HepG2 (cell line): ENCODE measurements around the gene HHIPL1. TPM values are rescaled to one million over a fixed set of nuclear protein-coding genes. Genes with fewer than 3 reads are reported as not detected.

Source experiments
- BRD4 ChIP-seq: sonication (generic); formaldehyde crosslinking; IDR thresholded peaks from 2 replicates; pipeline ENCODE4 v1.4.0; 2020; ENCODE audit warnings: missing genetic modification reagents
- CEBPG ChIP-seq: IDR thresholded peaks from 2 replicates; pipeline ENCODE4 v1.6.1; 2016
- DZIP1 ChIP-seq: sonication (generic); formaldehyde crosslinking; IDR thresholded peaks from 2 replicates; pipeline ENCODE4 v1.5.0; 2020; ENCODE audit warnings: mild to moderate bottlenecking, missing genetic modification reagents
- GFI1 ChIP-seq: sonication (generic); formaldehyde crosslinking; IDR thresholded peaks from 2 replicates; pipeline ENCODE4 v1.5.0; 2020; ENCODE audit warnings: missing genetic modification reagents, mild to moderate bottlenecking, borderline replicate concordance
- HIC2 ChIP-seq: sonication (generic); formaldehyde crosslinking; IDR thresholded peaks from 2 replicates; pipeline ENCODE4 v1.9.0; 2022; ENCODE audit warnings: low read depth, missing genetic modification reagents
- HNF1B ChIP-seq: sonication (generic); formaldehyde crosslinking; IDR thresholded peaks from 2 replicates; pipeline ENCODE4 v1.5.1; 2020; ENCODE audit warnings: mild to moderate bottlenecking, moderate library complexity, missing genetic modification reagents
- MAF1 ChIP-seq: sonication (generic); formaldehyde crosslinking; IDR thresholded peaks from 2 replicates; pipeline ENCODE4 v1.5.0; 2020; ENCODE audit warnings: missing genetic modification reagents, borderline replicate concordance
- NFYC ChIP-seq: IDR thresholded peaks from 2 replicates; pipeline ENCODE4 v1.6.1; 2016; ENCODE audit warnings: missing genetic modification reagents, missing compliant biosample characterization
- RARA ChIP-seq: IDR thresholded peaks from 2 replicates; pipeline ENCODE4 v1.6.1; 2016; ENCODE audit warnings: missing genetic modification reagents, missing compliant biosample characterization
- ZBTB7B ChIP-seq: sonication (generic); formaldehyde crosslinking; IDR thresholded peaks from 2 replicates; pipeline ENCODE4 v1.4.0; 2020; ENCODE audit warnings: missing genetic modification reagents
- ZNF281 ChIP-seq: sonication (generic); formaldehyde crosslinking; IDR thresholded peaks from 2 replicates; pipeline ENCODE4 v1.4.0; 2020; ENCODE audit warnings: missing genetic modification reagents, borderline replicate concordance
- ZNF619 ChIP-seq: sonication (generic); formaldehyde crosslinking; IDR thresholded peaks from 2 replicates; pipeline ENCODE4 v1.4.0; 2020; ENCODE audit warnings: mild to moderate bottlenecking, missing genetic modification reagents
- ZNF687 ChIP-seq: sonication (generic); formaldehyde crosslinking; IDR thresholded peaks from 2 replicates; pipeline ENCODE4 v1.5.1; 2020; ENCODE audit warnings: mild to moderate bottlenecking, missing genetic modification reagents, moderate library complexity
- polyA plus RNA-seq, 8 experiments: library from polyadenylated mRNA; depleted of rRNA in 3 of 8; stranded (reverse) in 7 of 8; unstranded in 1 of 8; fragments of >200 nt; fragmentation: Illumina TruSeq in 4 of 8; extraction: Trizol in 4 of 8; gene quantifications; 2 replicates each; pipeline versions ENCODE4 v1.2.1 to v1.2.3, GENCODE V29; 2011 to 2016; ENCODE audit warnings: low read depth in 4 of 8, missing spikeins in 1 of 8, mixed read lengths in 1 of 8; ENCODE audit not compliant: insufficient read depth in 1 of 8
- total RNA-seq, 5 experiments: library from RNA; depleted of rRNA; stranded (reverse); fragments of >200 nt; fragmentation: Illumina TruSeq; extraction: Trizol; gene quantifications; 2 replicates each; pipeline ENCODE4 v1.2.3, GENCODE V29; 2016; ENCODE audit warnings: low read depth in 1 of 5

Gene HHIPL1
- total and polyA plus RNA-seq, 2 of the 13 experiments (the other 11 are each of a cell fraction or from before 2014, with no cell fraction given): not detected

- no peak for TF ChIP-seq BRD4 (CRISPR knock-in tag)
- TF ChIP-seq CEBPG (CRISPR knock-in tag): no peak
- no peak for TF ChIP-seq MAF1 (CRISPR knock-in tag)
- TF ChIP-seq RARA: 0 out of 2 replicates have a peak, but pooled peaks have one; percentile 33
- TF ChIP-seq DZIP1: no peak
- peak; percentile 49 for TF ChIP-seq ZNF687
- TF ChIP-seq ZNF281 (CRISPR knock-in tag): peak; percentile 77; the same call in 1 of the 2 replicates
- no peak for TF ChIP-seq NFYC
- no peak for TF ChIP-seq HNF1B (CRISPR knock-in tag)
- TF ChIP-seq HIC2: peak; percentile 36; the same call in 1 of the 2 replicates
- TF ChIP-seq GFI1: no peak
- TF ChIP-seq ZNF619 (CRISPR knock-in tag): no peak
- TF ChIP-seq ZBTB7B (CRISPR knock-in tag): no peak
Observed at GRCh38 chr14:99671235-99672224, 26.6 kb downstream of the HHIPL1 start (continued).
